GM19023 (cell line): ENCODE measurements around the gene CAMTA2.

Source experiments
- ATAC-seq: cut with Tn5 transposase; IDR thresholded peaks from one replicate; pipeline ENCODE4 v1.9.1; 2021; ENCODE audit warnings: mild to moderate bottlenecking, moderate library complexity; ENCODE audit not compliant: unreplicated experiment

CAMTA2 gene

DNA sequence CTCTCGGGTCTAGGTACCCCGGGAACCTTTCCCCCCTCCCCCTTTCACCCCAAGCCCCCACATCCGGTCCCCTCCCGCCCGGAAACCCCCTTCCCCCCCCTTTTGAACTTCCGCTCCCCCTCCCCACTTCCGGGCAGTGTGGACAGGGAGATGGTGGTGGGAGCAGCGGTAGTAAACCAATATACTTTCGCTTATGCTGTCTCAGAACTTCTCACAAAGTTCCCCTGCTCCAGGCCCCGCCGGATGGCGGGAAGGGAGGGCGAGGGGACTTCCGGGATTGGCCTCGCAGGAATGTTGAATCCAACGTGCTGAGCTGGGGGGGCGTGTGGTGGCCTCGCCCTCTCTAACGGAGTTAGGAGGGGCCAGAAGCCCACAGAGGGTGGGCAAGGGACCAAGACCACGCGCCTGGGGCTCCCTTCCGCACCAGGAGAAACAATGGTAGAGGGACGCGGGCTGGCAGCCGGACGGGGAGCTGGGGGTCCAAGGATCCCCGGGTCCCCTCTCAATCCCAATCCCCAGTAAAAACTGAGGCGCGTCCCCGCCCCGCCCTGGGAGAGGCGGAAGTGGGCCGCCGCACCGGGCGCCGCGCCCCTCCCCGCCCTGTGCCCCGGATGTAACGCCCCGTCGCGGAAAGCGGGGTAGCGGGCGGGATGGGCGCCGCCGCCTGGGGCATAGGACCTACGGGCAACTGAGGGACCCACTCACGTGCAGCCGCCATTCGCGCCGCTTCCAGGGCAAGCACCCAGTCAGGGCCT, 39.9 kb downstream of the CAMTA2 start:
- ATAC-seq: no peak

DNA sequence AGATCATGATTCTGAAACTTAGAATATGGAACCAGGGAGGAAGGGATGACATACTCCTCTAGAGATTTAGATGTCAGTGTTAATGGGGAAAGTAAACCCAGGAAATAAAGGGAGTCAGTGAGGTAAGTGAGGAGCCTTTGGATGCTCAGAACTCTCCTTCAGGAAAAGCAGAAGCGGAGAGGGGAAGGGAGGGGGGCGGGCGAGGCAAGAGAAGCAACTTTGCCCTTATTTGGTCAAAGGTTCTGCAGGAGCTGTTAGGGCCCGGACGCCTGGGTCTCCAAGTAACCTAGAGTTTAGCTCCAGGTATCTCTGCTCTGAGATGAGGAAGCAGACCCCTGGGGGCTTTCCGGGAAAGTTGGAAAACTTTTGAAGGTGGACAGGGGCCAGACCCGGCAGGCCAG, 40.5 kb downstream of the CAMTA2 start:
- ATAC-seq: no peak

- no peak for ATAC-seq
These were observed 41.0 kb downstream of the CAMTA2 start for GRCh38 chr17:4946312-4946976.

DNA sequence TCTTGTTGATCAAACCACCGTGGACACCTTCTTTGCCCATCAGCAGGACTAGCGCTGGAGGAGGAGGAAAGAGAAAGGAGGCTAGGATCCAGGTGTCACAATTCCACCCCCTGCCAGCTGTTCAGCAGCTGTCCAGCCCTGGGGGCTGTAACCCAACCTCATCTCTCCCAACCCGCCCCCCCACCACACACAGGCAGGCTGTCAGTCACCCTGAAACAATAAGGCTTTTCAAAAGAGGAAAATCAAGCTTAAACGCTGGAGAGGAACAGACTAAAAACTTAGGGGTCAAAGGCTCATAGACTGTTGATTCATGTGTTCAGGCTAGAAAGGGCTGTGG, 41.6 kb downstream of the CAMTA2 start:
- no peak for ATAC-seq

DNA sequence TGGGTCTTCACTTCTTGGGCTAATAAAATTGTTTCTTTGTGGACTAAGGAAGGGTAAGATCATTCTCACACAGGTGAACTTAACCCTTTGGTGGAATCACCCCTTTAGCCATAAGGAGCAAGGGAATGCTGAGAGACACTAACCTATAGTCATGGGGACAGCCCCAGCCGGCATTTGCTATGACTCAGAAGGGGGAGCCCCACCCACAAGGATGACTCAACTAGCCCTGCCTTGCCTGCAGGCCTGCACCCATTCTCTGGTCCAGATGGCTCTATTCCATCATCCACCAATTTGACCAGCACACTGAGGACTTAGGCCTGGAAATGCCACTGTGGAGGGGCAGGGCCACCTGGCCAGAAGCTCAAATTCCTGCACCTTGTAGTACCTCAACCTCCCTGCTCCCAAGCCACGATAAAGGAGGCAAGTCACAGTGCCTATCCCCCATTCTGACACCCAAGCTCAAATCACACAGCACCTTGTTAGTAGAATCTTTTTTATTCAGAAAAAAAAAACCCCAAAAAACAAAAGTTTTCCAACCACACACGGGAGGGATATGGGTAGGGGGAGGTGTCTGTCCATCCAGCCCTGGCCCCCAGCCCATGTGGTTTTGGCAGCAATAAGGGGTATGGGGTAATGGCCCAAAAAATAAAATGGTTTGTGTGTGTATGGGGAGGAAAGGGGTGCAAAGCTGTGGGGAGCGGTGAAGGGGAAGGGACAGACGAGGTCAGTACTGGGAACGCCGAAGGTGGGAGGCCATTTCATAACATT, 42.1 kb downstream of the CAMTA2 start:
- no peak for ATAC-seq

DNA sequence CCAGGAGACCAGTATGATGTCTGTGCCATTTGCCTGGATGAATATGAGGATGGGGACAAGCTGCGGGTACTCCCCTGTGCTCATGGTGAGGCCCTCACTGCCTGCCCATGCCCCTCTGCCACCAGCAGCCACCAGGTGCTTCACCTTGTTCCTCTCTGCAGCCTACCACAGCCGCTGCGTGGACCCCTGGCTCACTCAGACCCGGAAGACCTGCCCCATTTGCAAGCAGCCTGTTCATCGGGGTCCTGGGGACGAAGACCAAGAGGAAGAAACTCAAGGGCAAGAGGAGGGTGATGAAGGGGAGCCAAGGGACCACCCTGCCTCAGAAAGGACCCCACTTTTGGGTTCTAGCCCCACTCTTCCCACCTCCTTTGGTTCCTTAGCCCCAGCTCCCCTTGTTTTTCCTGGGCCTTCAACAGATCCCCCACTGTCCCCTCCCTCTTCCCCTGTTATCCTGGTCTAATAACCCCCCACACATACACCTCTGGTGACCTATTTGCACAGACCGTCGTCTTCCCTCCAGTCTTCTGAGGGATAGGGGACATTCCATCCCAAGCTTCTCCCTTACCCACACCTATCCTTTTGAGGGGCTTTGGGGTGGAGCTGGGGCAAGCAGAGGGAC, 42.8 kb downstream of the CAMTA2 start:
- ATAC-seq: no peak

- ATAC-seq: no peak
These were observed 43.3 kb downstream of the CAMTA2 start for GRCh38 chr17:4944163-4944553.

GRCh38 chr17:4942760-4943508, 44.5 kb downstream of the CAMTA2 start:
- no peak for ATAC-seq

DNA sequence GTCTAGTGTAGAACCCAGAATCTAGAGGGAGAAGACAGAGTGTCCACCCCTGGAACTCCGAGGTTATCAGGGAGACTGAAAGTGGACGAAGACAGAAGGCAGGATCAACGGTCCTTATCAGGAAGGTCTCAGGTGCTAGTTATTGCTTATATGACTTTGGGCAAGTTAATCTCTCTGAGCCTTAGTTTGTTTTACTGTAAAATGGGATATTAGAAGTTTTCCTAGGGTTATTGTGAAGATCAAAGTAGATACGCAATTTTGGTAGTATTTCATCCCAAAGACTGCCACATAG, 46.2 kb downstream of the CAMTA2 start:
- no peak for ATAC-seq

GRCh38 chr17:4940555-4941318, 46.7 kb downstream of the CAMTA2 start:
- no peak for ATAC-seq

DNA sequence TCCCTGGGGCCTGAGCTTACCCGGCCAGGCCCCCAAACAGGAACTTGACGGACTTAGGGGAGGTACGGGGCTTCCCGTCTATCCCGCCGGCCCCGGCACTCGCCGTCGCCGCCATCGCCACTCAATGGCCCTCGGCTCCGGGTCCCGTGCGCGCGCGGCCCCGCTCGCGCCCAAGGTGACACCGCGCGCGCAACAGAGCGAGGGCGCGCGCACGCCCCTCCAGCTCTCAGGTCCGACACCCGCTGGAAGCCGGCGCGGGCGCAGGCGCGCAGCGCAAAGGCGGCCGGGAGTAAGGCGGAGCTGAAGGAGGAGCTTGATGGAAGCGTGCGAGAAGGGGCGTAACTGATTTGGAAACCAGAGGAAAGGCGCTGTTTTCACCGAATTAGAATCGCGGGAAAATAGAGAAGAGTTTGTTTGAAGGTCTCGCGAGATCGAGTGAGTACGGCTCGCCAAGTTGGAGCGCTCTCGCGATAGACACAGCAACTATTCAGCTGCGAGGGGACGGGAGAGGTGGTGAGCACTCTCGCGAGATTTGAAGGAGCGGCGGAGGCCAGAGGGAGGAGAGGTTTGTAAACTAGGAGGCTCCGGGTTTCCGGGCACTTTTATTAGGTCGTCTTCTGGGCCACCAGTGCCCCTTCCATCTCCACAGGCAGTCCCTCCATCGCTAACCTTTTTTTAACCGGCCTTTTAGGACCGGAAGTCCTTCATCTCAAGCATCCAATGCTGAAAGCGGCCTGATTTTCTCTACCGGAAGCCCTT, 47.5 kb downstream of the CAMTA2 start, which contains the start of the genes RNF167 and SLC25A11:
Gene RNF167, plus strand, starts transcription at position 473 of the 759 bp plus-strand sequence. CDS start 642 bp downstream, outside the sequence.
Gene SLC25A11, minus strand, starts transcription at position 251 of the 759 bp plus-strand sequence. Its CDS starts 136 bp downstream, at position 115.
- peak; percentile 73 for ATAC-seq

DNA sequence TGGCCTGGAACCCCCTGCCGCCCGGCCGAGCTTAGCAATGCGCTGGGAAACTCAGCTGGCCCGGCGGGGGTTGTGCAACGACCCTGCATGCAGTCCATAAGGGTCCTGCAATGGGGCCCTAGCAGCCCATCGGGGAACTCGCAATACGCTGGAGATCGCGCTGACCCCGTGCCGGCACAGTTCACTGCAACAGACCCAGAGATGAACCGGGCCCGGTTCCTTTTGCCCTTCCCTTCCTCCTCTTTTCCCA, 48.0 kb downstream of the CAMTA2 start:
- ATAC-seq: peak; percentile 15

- no peak for ATAC-seq
These were observed 48.6 kb downstream of the CAMTA2 start for GRCh38 chr17:4938688-4939545.

DNA sequence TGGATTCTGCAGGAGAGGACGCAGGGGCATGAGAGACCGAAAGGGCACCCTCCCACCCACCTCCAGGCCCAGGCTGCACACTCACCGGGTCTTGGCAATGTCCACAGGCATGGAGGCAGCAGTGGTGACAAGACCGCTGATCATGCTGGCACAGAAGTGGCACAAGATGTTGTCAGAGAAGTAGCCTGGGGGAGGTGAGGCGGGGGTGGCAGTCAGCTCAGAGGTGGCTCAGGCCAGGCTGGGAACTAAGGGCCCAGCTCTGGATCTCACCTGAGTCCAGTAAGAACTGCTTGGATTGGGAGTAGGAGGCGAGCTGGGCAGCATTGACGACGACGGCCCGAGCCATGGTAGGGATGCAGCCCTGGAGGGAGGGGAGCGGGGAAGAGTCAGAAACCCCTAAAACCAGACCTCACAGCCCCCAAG, 49.4 kb downstream of the CAMTA2 start:
- no peak for ATAC-seq

DNA sequence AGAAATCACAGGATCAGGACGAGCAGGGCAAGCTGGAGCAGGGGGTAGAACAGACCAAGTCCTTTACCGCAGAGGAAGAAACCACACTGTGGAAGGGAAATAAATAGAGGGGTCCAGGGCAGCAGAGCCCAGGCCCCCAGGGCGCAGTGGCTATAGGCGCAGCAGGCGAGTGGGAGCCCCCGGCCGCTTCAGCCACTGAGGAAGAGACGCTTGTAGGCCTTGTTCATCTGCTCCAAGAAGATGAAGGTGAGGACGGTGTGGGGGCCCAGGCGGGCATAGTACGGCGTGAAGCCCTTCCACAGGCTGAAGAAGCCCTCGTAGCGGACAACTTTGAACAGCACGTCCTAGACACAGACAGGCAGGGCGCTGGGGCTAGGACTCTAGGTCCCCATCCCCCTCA, 49.9 kb downstream of the CAMTA2 start:
- ATAC-seq: no peak

GRCh38 chr17:4936436-4936835, 51.0 kb downstream of the CAMTA2 start:
- ATAC-seq: no peak

DNA sequence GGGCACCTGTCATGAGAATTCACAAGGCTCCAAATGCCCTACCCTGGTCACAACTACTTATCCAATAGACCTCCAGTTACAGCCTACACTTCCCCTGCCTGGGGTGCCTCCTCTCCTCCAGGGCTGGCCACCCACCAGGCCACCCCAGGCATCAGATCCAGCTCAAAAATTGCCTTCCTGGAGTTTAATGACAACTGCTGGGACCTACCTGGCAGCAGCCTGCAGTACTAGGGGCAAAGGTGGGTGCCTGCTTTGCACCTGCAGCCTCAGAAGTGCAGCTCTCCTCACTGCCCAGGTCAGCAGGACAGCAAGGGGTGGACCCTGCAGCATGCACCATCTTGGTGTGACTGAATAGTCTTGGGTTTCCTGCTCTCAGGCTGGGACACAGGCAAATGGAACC, 51.8 kb downstream of the CAMTA2 start:
- no peak for ATAC-seq

DNA sequence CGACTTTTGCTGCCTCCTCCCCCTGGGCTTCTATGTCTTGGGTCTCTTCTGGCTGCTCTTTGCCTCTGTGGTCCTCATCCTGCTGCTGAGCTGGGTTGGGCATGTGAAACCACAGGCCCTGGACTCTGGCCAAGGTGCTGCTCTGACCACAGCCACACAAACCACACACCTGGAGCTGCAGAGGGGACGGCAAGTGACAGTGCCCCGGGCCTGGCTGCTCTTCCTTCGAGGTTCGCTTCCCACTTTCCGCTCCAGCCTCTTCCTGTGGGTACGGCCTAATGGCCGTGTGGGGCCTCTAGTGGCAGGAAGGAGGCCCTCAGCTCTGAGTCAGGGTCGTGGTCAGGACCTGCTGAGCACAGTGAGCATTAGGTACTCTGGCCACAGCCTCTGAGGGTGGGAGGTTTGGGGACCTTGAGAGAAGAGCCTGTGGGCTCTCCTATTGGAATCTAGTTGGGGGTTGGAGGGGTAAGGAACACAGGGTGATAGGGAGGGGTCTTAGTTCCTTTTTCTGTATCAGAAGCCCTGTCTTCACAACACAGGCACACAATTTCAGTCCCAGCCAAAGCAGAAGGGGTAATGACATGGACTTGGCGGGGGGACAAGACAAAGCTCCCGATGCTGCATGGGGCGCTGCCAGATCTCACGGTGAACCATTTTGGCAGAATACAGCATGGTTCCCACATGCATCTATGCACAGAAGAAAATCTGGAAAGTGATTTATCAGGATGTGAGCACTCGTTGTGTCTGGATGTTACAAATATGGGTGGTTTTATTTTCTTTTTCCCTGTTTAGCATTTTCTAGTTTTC, 53.1 kb downstream of the CAMTA2 start:
- no peak for ATAC-seq
